ENCODE results near the gene MINDY2. TPM values are rescaled to one million over a fixed set of nuclear protein-coding genes. Genes with fewer than 3 reads are reported as not detected.
A peak's percentile ranks its signal among the peaks of the same experiment; 100 is the strongest.

Gene MINDY2, protein sequence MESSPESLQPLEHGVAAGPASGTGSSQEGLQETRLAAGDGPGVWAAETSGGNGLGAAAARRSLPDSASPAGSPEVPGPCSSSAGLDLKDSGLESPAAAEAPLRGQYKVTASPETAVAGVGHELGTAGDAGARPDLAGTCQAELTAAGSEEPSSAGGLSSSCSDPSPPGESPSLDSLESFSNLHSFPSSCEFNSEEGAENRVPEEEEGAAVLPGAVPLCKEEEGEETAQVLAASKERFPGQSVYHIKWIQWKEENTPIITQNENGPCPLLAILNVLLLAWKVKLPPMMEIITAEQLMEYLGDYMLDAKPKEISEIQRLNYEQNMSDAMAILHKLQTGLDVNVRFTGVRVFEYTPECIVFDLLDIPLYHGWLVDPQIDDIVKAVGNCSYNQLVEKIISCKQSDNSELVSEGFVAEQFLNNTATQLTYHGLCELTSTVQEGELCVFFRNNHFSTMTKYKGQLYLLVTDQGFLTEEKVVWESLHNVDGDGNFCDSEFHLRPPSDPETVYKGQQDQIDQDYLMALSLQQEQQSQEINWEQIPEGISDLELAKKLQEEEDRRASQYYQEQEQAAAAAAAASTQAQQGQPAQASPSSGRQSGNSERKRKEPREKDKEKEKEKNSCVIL
- total RNA-seq (2021; ENCODE audit: unreplicated experiment): 17.6 TPM
- polyA plus RNA-seq (2012): 5.1 and 6.9 TPM in 2 replicates
- Bru-seq, nascent RNA: percentile 76 among the genes with signal in this experiment
- percentile 85 among the genes with signal in this experiment for BruChase-seq, experiment 1, labeled RNA remaining after a 6-hour chase
- BruChase-seq, experiment 2, labeled RNA remaining after a 2-hour chase: percentile 78 among the genes with signal in this experiment
- long read RNA-seq, full-length matches to known transcripts: 40 of 70 reads
- long read RNA-seq, partial matches to known transcripts: 6 of 70 reads
- long read RNA-seq, other reads (novel, unspliced or antisense): 24 of 70 reads

DNA sequence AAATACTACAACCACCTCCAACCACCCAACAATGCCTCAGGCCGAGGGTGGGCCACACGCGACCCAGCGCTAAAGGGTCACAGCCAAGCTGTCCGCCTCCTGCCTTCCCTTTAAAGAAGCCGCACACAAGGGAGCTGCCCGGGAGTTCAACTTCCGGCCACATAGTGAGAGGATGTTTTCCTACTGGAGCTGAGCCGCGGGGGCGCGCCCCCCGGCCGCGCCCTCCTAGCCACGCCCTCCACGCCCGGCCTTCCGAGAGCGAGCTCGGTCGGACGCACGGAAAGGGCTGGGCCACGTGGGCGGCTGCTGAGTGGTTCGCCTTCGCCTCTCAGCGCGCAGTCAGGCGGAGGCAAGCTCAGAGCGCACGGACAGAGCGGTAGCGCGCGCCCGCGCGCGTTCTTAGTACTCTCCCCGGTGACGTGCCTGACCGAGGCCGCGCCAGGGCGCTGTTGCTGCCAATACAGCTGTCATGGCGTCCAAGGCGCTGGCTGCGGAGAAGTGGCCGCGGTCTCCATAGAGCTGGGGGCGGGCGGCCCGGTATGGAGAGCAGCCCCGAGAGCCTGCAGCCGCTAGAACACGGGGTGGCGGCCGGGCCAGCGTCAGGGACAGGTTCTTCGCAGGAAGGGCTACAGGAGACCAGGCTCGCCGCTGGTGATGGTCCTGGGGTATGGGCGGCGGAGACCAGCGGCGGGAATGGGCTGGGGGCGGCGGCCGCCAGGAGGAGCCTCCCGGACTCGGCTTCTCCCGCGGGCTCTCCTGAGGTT is at the start of gene MINDY2:
Gene MINDY2 (plus strand): TSS at position 446 of the 764 bp plus-strand sequence. CDS start 94 bp downstream, at position 540.
- peak; percentile 96 for ATAC-seq
- POLR2A ChIA-PET: interaction anchor here (0.6 to 2.1 kb wide), 12 partner anchors 10 to 501 kb away, joined by 3 to 16 read pairs (median 4); partner anchors contain the start of gene ADAM10
- peak; percentile 92 for TF ChIP-seq POLR2AphosphoS5 (IDR thresholded peaks at IDR 0.05; ENCODE audit: low read depth, low read length)
- peak; percentile 91 for TF ChIP-seq YY1 (IDR thresholded peaks at IDR 0.05; ENCODE audit: extremely low read depth, insufficient replicate concordance, low read depth, low read length)
- TF ChIP-seq EGR1 (IDR thresholded peaks at IDR 0.05; ENCODE audit: low read depth): peak; percentile 95
- TF ChIP-seq, protein P1, sequence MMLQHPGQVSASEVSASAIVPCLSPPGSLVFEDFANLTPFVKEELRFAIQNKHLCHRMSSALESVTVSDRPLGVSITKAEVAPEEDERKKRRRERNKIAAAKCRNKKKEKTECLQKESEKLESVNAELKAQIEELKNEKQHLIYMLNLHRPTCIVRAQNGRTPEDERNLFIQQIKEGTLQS (IDR thresholded peaks at IDR 0.05): no peak
- TF ChIP-seq FOSL1 (IDR thresholded peaks at IDR 0.05; ENCODE audit: low read depth): no peak
- no peak for TF ChIP-seq EZH2 (IDR thresholded peaks at IDR 0.05)
- TF ChIP-seq EZH2phosphoT487 (IDR thresholded peaks at IDR 0.05; ENCODE audit: borderline replicate concordance): no peak
- TF ChIP-seq, protein P2, sequence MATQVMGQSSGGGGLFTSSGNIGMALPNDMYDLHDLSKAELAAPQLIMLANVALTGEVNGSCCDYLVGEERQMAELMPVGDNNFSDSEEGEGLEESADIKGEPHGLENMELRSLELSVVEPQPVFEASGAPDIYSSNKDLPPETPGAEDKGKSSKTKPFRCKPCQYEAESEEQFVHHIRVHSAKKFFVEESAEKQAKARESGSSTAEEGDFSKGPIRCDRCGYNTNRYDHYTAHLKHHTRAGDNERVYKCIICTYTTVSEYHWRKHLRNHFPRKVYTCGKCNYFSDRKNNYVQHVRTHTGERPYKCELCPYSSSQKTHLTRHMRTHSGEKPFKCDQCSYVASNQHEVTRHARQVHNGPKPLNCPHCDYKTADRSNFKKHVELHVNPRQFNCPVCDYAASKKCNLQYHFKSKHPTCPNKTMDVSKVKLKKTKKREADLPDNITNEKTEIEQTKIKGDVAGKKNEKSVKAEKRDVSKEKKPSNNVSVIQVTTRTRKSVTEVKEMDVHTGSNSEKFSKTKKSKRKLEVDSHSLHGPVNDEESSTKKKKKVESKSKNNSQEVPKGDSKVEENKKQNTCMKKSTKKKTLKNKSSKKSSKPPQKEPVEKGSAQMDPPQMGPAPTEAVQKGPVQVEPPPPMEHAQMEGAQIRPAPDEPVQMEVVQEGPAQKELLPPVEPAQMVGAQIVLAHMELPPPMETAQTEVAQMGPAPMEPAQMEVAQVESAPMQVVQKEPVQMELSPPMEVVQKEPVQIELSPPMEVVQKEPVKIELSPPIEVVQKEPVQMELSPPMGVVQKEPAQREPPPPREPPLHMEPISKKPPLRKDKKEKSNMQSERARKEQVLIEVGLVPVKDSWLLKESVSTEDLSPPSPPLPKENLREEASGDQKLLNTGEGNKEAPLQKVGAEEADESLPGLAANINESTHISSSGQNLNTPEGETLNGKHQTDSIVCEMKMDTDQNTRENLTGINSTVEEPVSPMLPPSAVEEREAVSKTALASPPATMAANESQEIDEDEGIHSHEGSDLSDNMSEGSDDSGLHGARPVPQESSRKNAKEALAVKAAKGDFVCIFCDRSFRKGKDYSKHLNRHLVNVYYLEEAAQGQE (IDR thresholded peaks at IDR 0.05; ENCODE audit: low read depth): no peak
- peak; percentile 73 for TF ChIP-seq SP1 (IDR thresholded peaks at IDR 0.05; ENCODE audit: low read depth)
- peak; percentile 92 for TF ChIP-seq SIN3A (IDR thresholded peaks at IDR 0.05; ENCODE audit: low read depth)
- TF ChIP-seq, protein P3, sequence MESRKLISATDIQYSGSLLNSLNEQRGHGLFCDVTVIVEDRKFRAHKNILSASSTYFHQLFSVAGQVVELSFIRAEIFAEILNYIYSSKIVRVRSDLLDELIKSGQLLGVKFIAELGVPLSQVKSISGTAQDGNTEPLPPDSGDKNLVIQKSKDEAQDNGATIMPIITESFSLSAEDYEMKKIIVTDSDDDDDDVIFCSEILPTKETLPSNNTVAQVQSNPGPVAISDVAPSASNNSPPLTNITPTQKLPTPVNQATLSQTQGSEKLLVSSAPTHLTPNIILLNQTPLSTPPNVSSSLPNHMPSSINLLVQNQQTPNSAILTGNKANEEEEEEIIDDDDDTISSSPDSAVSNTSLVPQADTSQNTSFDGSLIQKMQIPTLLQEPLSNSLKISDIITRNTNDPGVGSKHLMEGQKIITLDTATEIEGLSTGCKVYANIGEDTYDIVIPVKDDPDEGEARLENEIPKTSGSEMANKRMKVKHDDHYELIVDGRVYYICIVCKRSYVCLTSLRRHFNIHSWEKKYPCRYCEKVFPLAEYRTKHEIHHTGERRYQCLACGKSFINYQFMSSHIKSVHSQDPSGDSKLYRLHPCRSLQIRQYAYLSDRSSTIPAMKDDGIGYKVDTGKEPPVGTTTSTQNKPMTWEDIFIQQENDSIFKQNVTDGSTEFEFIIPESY (IDR thresholded peaks at IDR 0.05; ENCODE audit: extremely low read depth, insufficient replicate concordance, low read length): no peak
- TF ChIP-seq ELF1 (IDR thresholded peaks at IDR 0.05; ENCODE audit: borderline replicate concordance, low read depth): no peak; the same call in 1 of the 2 replicates
- peak; percentile 42; the same call in 1 of the 2 replicates for TF ChIP-seq RAD21 (IDR thresholded peaks at IDR 0.05; ENCODE audit: low read depth)
- TF ChIP-seq ZFX (IDR thresholded peaks at IDR 0.05): no peak
- TF ChIP-seq, protein P4, sequence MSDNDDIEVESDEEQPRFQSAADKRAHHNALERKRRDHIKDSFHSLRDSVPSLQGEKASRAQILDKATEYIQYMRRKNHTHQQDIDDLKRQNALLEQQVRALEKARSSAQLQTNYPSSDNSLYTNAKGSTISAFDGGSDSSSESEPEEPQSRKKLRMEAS (IDR thresholded peaks at IDR 0.05): peak; percentile 97
- TF ChIP-seq SRF (IDR thresholded peaks at IDR 0.05; ENCODE audit: low read depth): 0 out of 2 replicates have a peak, but pooled peaks have one; percentile 50

More for the DNA sequence above, at the start of gene MINDY2:
- Histone ChIP-seq H3K4me2 (ENCODE audit: low read length) (peak within 1 kb of the TSS; percentile 96), H3K9me2 (ENCODE audit: insufficient read depth) (no peaks in the 10 kb centered on the region), H4K20me1 (ENCODE audit: insufficient read depth) (no peaks in the 10 kb centered on the region), H3K4me3 (replicated peaks in 1 of 2; ENCODE audit: low read depth in 1 of 2, low read length in 2 of 2) (peak within 1 kb of the TSS; percentile 84 to 94), H3K9ac (ENCODE audit: low read length) (peak within 1 kb of the TSS; percentile 86), H3K79me2 (ENCODE audit: insufficient read depth, low read length) (peaks cover 44% of the 10 kb centered on the region), H3K4me1 (ENCODE audit: control insufficient read depth in 1 of 2, insufficient read depth in 2 of 2, low read length in 2 of 2) (peaks cover 14 to 18% of the 10 kb centered on the region in 2 experiments), H3K36me3 (ENCODE audit: control insufficient read depth in 1 of 2, insufficient read depth in 2 of 2, low read length in 2 of 2) (no peaks in the 10 kb centered on the region), H3K9me3 (ENCODE audit: control insufficient read depth in 1 of 2, insufficient read depth in 1 of 2, low read depth in 1 of 2, low read length in 2 of 2) (no peaks in the 10 kb centered on the region), H2AFZ (ENCODE audit: low read depth, low read length, poor library complexity, severe bottlenecking) (peak within 1 kb of the TSS; percentile 49), H3K27me3 (ENCODE audit: insufficient read depth, low read length) (no peaks in the 10 kb centered on the region), H3K27ac (ENCODE audit: low read depth, low read length) (peak within 1 kb of the TSS; percentile 92)
- peak; percentile 97 for DNase-seq (ENCODE audit: low read depth, low spot score)
- ChIA-PET CTCF (interaction anchor here (0.6 to 1.7 kb wide), 10 partner anchors 9 to 543 kb away, joined by 3 to 10 read pairs (median 4); partner anchors contain the start of gene ADAM10), RAD21 (ENCODE audit: low non-redundant PET in 1 of 2, low total read pairs in 2 of 2, uncharacterized antibody in 2 of 2, unreplicated experiment in 2 of 2) (interaction anchor here in 1 of 2 experiments (0.7 kb wide), 1 partner anchor 302 kb away, joined by 3 read pairs; no protein-coding TSS in a partner anchor)
- intact Hi-C loops (cut with micrococcal nuclease): loop anchor here (2.0 to 5.0 kb wide), 3 partner anchors 96 to 334 kb away; partner anchors contain the start of gene SLTM
- no TSS peak for BruUV-seq (replicated peaks)
